Measurements from ENCODE around the gene RBMS3. TPM values are rescaled to one million over a fixed set of nuclear protein-coding genes. Genes with fewer than 3 reads are reported as not detected.

Gene RBMS3
- total and polyA plus RNA-seq, 2 experiments from 2014 or later, result 3.2 to 7.4 TPM

GRCh38 chr3:29561651-29562149 is 280.8 kb downstream of the RBMS3 start (continued):
- TF ChIP-seq REST (IDR thresholded peaks at IDR 0.05; ENCODE audit: unreplicated experiment) (no peak), CTCF (conservative IDR thresholded peaks at IDR 0.05; ENCODE audit: low read depth in 2 of 2) (no peak), ETS1 (IDR thresholded peaks at IDR 0.05) (no peak), EZH2phosphoT487 (IDR thresholded peaks at IDR 0.05; ENCODE audit: unreplicated experiment) (no peak), CREB1 (CRISPR knock-in tag; IDR thresholded peaks at IDR 0.05; ENCODE audit: low read depth) (no peak), STAT1 (IDR thresholded peaks at IDR 0.05; ENCODE audit: unreplicated experiment) (no peak), ZNF114 (CRISPR knock-in tag; IDR thresholded peaks at IDR 0.05) (no peak), JUNB (IDR thresholded peaks at IDR 0.05; ENCODE audit: unreplicated experiment) (no peak), NANOG (IDR thresholded peaks at IDR 0.05; ENCODE audit: borderline replicate concordance) (no peak), EZH2 (IDR thresholded peaks at IDR 0.05; ENCODE audit: low read depth, unreplicated experiment) (no peak), POLR2AphosphoS5 (IDR thresholded peaks at IDR 0.05; ENCODE audit: low read depth) (no peak)

- no peak overlapping the region for H3K27ac ChIP-seq (ENCODE audit: low read depth)
- Mint-ChIP-seq H3K27me3 (ENCODE audit: insufficient read depth, low read depth, poor library complexity) (no peaks in the 10 kb centered on the region), H3K36me3 (ENCODE audit: low read depth) (no peaks in the 10 kb centered on the region), H3K4me1 (no peaks in the 10 kb centered on the region; the same call in 2 of the 3 replicates), H3K4me3 (no peak overlapping the region), H3K9me3 (no peaks in the 10 kb centered on the region), H3K27ac (no peak overlapping the region)
- no peaks in the 10 kb centered on the region for H4K20me1 ChIP-seq (replicated peaks; ENCODE audit: insufficient read depth)
- H3K9me2 ChIP-seq (ENCODE audit: insufficient read depth), result peaks cover 6% of the 10 kb centered on the region; the same call in 1 of the 2 replicates
- no peak overlapping the region for H2AFZ ChIP-seq
- H3K27me3 ChIP-seq (ENCODE audit: insufficient read depth), result no peaks in the 10 kb centered on the region
- H3K36me3 ChIP-seq (ENCODE audit: insufficient read depth), result no peaks in the 10 kb centered on the region
- no peak overlapping the region for H3K4me2 ChIP-seq
- no peak overlapping the region for H3K4me3 ChIP-seq
- H3K79me2 ChIP-seq (replicated peaks; ENCODE audit: insufficient read depth), result no peaks in the 10 kb centered on the region
- ATAC-seq (no peak), DNase-seq (ENCODE audit: low spot score) (no peak)
- H3F3A ChIP-seq (replicated peaks; ENCODE audit: low read depth), result no peaks in the 10 kb centered on the region
- H3K4me1 ChIP-seq (ENCODE audit: insufficient read depth), result no peaks in the 10 kb centered on the region
- TF ChIP-seq CREB1 (CRISPR knock-in tag; IDR thresholded peaks at IDR 0.05; ENCODE audit: low read depth), result no peak
- TF ChIP-seq NANOG (IDR thresholded peaks at IDR 0.05; ENCODE audit: borderline replicate concordance), result no peak
- no peak for TF ChIP-seq EZH2 (IDR thresholded peaks at IDR 0.05; ENCODE audit: low read depth, unreplicated experiment)
- no peak for TF ChIP-seq ETS1 (IDR thresholded peaks at IDR 0.05)
- TF ChIP-seq JUNB (IDR thresholded peaks at IDR 0.05; ENCODE audit: unreplicated experiment), result no peak
- no peak for TF ChIP-seq ZNF114 (CRISPR knock-in tag; IDR thresholded peaks at IDR 0.05)
- no peak for TF ChIP-seq REST (IDR thresholded peaks at IDR 0.05; ENCODE audit: unreplicated experiment)
These were observed 284.4 kb downstream of the RBMS3 start for GRCh38 chr3:29565236-29565635.
